Testis (tissue), 3 donors: Measurements from ENCODE around the gene RIC8B. TPM values are rescaled to one million over a fixed set of nuclear protein-coding genes. Genes with fewer than 3 reads are reported as not detected.

Experiments used
- DNase-seq: peaks from one replicate; pipeline ENCODE4 v3.0.0-alpha.2; 2019
- H3K27ac ChIP-seq, 2 donors: fragments of 200-600 bp; sonication (generic); one replicate each; pipeline ENCODE4 v1.5.1; 2019
- H3K27me3 ChIP-seq: fragments of 200-600 bp; sonication (generic); one replicate; pipeline ENCODE4 v1.5.1; 2019
- H3K36me3 ChIP-seq: fragments of 200-600 bp; sonication (generic); one replicate; pipeline ENCODE4 v1.5.1; 2017; ENCODE audit warnings: low read depth; ENCODE audit errors: missing control alignments
- H3K4me1 ChIP-seq: fragments of 200-600 bp; sonication (generic); one replicate; pipeline ENCODE4 v1.5.1; 2019
- H3K4me3 ChIP-seq, 2 donors: fragments of 200-600 bp; sonication (generic); one replicate each; pipeline ENCODE4 v1.5.1; 2017 to 2019
- H3K9me3 ChIP-seq: fragments of 200-600 bp; sonication (generic); one replicate; pipeline ENCODE4 v1.5.1; 2017
- POLR2A ChIP-seq: fragments of 450-650 bp; IDR thresholded peaks from one replicate; pipeline ENCODE4 v1.6.1; 2017; ENCODE audit warnings: antibody characterized with exemption, mild to moderate bottlenecking, moderate library complexity
- WGBS, 2 donors: methylation state at CpG; one replicate each; pipeline ENCODE4 v1.1.5; 2018; 5-methylcytosine and 5-hydroxymethylcytosine counted together
- intact Hi-C: fragments of 100-400 bp; cut with DNase I; formaldehyde crosslinking; loops from one replicate; pipeline ENCODE4 v1.15.1; 2023; ENCODE audit warnings: low total_unique reads
- polyA plus RNA-seq: library from polyadenylated mRNA; stranded (reverse); fragments of 350-450 nt; fragmentation: Illumina TruSeq; extraction: RNeasy Lipid Tissue Mini Kit (QIAGEN cat#74804); gene quantifications from one replicate; pipeline ENCODE4 v1.2.3, GENCODE V29; 2014; ENCODE audit warnings: low read depth, low replicate concordance; ENCODE audit not compliant: insufficient read depth
- total RNA-seq, 2 donors: library from RNA; depleted of rRNA; stranded (reverse); fragments of >200 nt; gene quantifications; one replicate each; pipeline ENCODE4 v1.2.3, GENCODE V29; 2016
- TF ChIP-seq, protein P1 (sequence below), 3 experiments: fragments of 450-650 bp in 2 of 3; fragments of 200-600 bp in 1 of 3; sonication (generic) in 1 of 3; IDR thresholded peaks; one replicate each; pipeline ENCODE4 v1.5.1; 2016 to 2019; ENCODE audit warnings: antibody characterized with exemption in 3 of 3, mild to moderate bottlenecking in 2 of 3, moderate library complexity in 1 of 3

Gene RIC8B
- total and polyA plus RNA-seq, 3 donors from 2014 or later: 14.3 to 27.7 (median 18.3) TPM

DNA sequence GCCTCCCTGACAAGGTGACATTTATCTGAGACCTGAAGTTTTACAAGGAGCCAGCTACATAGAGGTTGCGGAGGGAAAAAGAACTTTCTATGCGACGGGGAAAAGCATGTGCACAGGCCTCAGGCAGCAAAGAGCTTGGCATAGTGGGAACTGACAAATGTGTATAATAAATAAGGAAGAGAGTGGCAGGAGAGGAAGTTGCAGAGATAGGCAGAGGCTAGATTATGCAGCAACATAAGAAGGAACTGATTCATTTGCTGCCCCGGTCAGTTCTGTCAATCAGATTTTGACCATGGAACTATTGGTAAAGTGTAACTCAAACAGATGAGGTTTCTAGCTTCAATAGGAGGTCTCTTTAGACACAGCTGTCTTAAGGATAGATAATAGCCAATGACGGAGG is 33.7 kb upstream of the RIC8B start:
- no peaks in the 10 kb centered on the region for H3K36me3 ChIP-seq
- no peak overlapping the region for H3K4me3 ChIP-seq
- 89 to 92% methylated on average over 5 of the region's 5 CpGs for WGBS, 2 donors
- H3K27me3 ChIP-seq: no peaks in the 10 kb centered on the region
- no peak overlapping the region for H3K27ac ChIP-seq
- no peaks in the 10 kb centered on the region for H3K4me1 ChIP-seq
- DNase-seq: no peak
- no peak for TF ChIP-seq POLR2A
- TF ChIP-seq, protein P1, sequence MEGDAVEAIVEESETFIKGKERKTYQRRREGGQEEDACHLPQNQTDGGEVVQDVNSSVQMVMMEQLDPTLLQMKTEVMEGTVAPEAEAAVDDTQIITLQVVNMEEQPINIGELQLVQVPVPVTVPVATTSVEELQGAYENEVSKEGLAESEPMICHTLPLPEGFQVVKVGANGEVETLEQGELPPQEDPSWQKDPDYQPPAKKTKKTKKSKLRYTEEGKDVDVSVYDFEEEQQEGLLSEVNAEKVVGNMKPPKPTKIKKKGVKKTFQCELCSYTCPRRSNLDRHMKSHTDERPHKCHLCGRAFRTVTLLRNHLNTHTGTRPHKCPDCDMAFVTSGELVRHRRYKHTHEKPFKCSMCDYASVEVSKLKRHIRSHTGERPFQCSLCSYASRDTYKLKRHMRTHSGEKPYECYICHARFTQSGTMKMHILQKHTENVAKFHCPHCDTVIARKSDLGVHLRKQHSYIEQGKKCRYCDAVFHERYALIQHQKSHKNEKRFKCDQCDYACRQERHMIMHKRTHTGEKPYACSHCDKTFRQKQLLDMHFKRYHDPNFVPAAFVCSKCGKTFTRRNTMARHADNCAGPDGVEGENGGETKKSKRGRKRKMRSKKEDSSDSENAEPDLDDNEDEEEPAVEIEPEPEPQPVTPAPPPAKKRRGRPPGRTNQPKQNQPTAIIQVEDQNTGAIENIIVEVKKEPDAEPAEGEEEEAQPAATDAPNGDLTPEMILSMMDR (IDR thresholded peaks at IDR 0.05): no peak
- H3K9me3 ChIP-seq: no peaks in the 10 kb centered on the region
- intact Hi-C loops: no loop called here

DNA sequence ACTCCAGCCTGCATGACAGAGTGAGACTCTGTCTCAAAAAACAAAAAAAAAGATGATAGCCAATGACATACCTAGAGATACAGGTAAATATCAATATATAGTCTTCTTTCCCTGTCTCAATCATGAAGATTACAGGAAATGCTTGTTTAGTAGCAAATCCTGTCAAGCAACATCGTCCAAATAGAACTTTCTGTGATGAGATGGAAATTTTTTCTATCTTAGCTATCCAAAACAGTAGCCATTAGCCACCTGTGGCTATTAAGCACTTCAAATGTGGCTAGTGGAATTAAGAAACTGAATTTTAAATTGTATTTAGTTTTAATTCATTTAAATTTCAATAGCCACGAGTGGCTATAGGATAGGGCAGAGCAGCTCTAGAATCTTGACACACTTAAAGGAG is 33.2 kb upstream of the RIC8B start:
- no peaks in the 10 kb centered on the region for H3K27me3 ChIP-seq
- 85 to 90% methylated on average over 2 of the region's 2 CpGs for WGBS, 2 donors
- DNase-seq: no peak
- intact Hi-C loops: no loop called here
- H3K27ac ChIP-seq: no peak overlapping the region
- TF ChIP-seq, protein P1 (IDR thresholded peaks at IDR 0.05): no peak
- no peak for TF ChIP-seq POLR2A
- no peaks in the 10 kb centered on the region for H3K36me3 ChIP-seq
- no peak overlapping the region for H3K4me3 ChIP-seq
- no peaks in the 10 kb centered on the region for H3K4me1 ChIP-seq
- no peaks in the 10 kb centered on the region for H3K9me3 ChIP-seq

DNA sequence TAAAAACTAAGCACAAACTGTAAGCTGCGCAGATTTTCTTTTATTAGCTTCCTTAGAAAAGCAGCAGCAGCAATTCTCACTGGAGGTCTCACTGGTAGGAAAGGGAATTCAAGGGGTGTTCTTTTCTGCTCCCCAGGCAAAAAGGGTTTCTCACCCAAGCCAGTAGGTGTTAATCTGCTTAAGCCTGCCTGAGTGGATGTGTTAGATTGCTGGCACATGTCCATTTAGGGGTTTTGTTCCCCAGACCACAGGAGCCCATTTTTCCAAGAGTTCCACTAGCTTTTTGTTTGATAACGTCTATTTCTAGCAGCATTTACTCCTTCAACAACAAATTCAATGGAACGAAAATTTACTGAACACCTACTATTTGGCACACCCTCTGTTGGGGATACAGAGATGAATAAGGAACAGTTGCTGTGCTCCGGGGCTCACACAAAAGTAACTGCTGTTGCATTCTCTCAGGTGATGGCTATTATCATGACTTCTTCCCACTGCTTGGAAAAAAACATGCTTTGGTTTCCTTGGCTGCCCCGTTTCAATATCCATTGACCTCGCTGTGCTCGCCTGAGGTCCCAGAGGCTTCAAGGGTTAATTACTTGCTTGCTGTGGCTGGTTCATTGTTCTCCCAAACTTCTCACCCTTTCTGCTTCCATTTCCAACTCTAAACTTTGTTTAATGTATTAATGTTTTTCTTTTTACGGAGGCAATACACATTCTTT is 31.1 kb upstream of the RIC8B start:
- no peak overlapping the region for H3K4me3 ChIP-seq
- no peaks in the 10 kb centered on the region for H3K9me3 ChIP-seq
- H3K27ac ChIP-seq: no peak overlapping the region
- no peaks in the 10 kb centered on the region for H3K27me3 ChIP-seq
- no peaks in the 10 kb centered on the region for H3K4me1 ChIP-seq
- H3K36me3 ChIP-seq: no peaks in the 10 kb centered on the region
- WGBS, 2 donors: 73 to 74% methylated on average over 8 of the region's 8 CpGs
- intact Hi-C loops: no loop called here
- DNase-seq: no peak
- TF ChIP-seq, protein P1 (IDR thresholded peaks at IDR 0.05): no peak
- TF ChIP-seq POLR2A: no peak

DNA sequence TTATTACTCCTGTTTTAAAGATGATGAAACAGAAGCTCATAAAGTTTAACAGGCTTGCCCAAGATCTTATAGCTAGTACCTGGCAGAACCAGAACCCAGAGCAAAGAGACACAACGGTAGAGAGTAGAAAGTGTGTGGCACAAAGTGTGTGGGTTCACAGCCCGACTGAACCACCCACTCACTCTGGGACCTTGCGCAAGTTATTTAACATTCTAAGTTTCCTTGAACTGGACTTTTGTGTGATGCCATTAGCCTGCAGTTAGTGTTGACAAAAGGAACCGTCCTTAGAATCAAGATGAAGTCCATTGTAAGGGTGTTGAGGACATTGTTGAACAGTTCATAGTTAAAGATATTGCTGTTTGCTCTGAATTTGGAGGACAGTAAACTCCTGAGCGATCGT is 29.9 kb upstream of the RIC8B start:
- H3K9me3 ChIP-seq: no peaks in the 10 kb centered on the region
- H3K27ac ChIP-seq: no peak overlapping the region
- no peak for DNase-seq
- 83 to 87% methylated on average over 6 of the region's 6 CpGs for WGBS, 2 donors
- no peak overlapping the region for H3K4me3 ChIP-seq
- no peaks in the 10 kb centered on the region for H3K27me3 ChIP-seq
- intact Hi-C loops: no loop called here
- H3K4me1 ChIP-seq: no peaks in the 10 kb centered on the region
- no peak for TF ChIP-seq POLR2A
- TF ChIP-seq, protein P1 (IDR thresholded peaks at IDR 0.05): no peak
- no peaks in the 10 kb centered on the region for H3K36me3 ChIP-seq

DNA sequence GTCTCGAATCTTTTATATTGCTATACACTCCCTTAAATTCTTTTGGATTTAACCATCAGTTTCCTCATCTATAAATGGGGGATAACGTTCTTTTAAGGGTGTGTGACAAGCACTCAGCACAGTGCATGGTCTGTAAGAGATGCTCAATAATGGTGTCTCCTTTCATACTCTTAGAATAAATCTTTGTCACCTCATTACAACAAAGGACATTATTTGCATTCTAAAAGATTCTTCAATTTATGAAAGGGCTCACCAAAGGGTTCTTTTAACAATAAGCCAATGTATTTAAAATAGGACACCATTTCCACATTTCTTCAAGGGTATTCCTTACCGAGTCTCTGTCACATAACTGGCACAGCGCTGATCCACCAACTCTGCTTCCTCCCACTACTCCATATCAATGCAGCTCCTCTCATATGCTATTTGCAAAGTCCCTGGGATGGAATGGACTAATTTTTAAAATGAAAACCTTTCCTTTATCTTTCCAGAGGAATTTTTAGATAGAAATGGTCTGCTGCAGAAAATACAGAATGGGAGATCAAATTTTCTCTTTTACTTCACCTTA is 29.2 kb upstream of the RIC8B start:
- Histone ChIP-seq H3K27me3 (no peaks in the 10 kb centered on the region), H3K36me3 (no peaks in the 10 kb centered on the region), H3K27ac (no peak overlapping the region), H3K4me1 (no peaks in the 10 kb centered on the region), H3K4me3 (no peak overlapping the region), H3K9me3 (no peaks in the 10 kb centered on the region)
- TF ChIP-seq, protein P1 (IDR thresholded peaks at IDR 0.05): no peak
- no peak for TF ChIP-seq POLR2A
- 81 to 87% methylated on average over 4 of the region's 4 CpGs for WGBS, 2 donors
- intact Hi-C loops: no loop called here
- no peak for DNase-seq
